K562 (cell line): Measurements from ENCODE around the gene SIRT2. TPM values are rescaled to one million over a fixed set of nuclear protein-coding genes. Genes with fewer than 3 reads are reported as not detected.

Experiments
- BCOR ChIP-seq: fragments of 450-650 bp; IDR thresholded peaks from 2 replicates; pipeline ENCODE4 v1.6.1; 2016
- ELF1 ChIP-seq: fragments of 200-800 bp; sonication (Bioruptor generic); IDR thresholded peaks from 2 replicates; pipeline ENCODE4 v1.6.1; 2016; ENCODE audit warnings: missing genetic modification characterization, missing compliant biosample characterization
- HMGN3 ChIP-seq: IDR thresholded peaks from 2 replicates; pipeline ENCODE4 v1.6.1; 2011; ENCODE audit warnings: borderline replicate concordance, low read depth, mild to moderate bottlenecking, mixed read lengths, low read length; ENCODE audit not compliant: insufficient read length; ENCODE audit errors: extremely low read depth
- MEF2A ChIP-seq: IDR thresholded peaks from 2 replicates; pipeline ENCODE4 v1.6.1; 2011; ENCODE audit warnings: low read depth, mild to moderate bottlenecking, low read length, moderate library complexity; ENCODE audit not compliant: control insufficient read depth
- MEIS2 ChIP-seq: fragments of 450-650 bp; IDR thresholded peaks from 2 replicates; pipeline ENCODE4 v1.6.1; 2014; ENCODE audit warnings: mild to moderate bottlenecking; ENCODE audit not compliant: partially characterized antibody
- POLR2B ChIP-seq: fragments of 450-650 bp; IDR thresholded peaks from 2 replicates; pipeline ENCODE4 v1.6.1; 2018; ENCODE audit warnings: low read depth; ENCODE audit not compliant: partially characterized antibody
- SIN3A ChIP-seq, 2 experiments: fragments of 150-350 bp in 1 of 2; IDR thresholded peaks; 2 replicates each; pipeline ENCODE4 v1.6.1; 2011 to 2016; ENCODE audit warnings: borderline replicate concordance in 2 of 2, low read depth in 2 of 2, low read length in 2 of 2, mild to moderate bottlenecking in 2 of 2, moderate library complexity in 2 of 2; ENCODE audit not compliant: control insufficient read depth in 1 of 2
- SMARCE1 ChIP-seq: fragments of 450-650 bp; IDR thresholded peaks from 2 replicates; pipeline ENCODE4 v1.7.1; 2016; ENCODE audit warnings: mild to moderate bottlenecking
- TAF1 ChIP-seq: IDR thresholded peaks from 2 replicates; pipeline ENCODE4 v1.6.1; 2011; ENCODE audit warnings: mild to moderate bottlenecking, low read length, moderate library complexity; ENCODE audit not compliant: insufficient read depth, control insufficient read depth, severe bottlenecking; ENCODE audit errors: extremely low read depth
- TAF7 ChIP-seq: fragments of 450-650 bp; IDR thresholded peaks from 2 replicates; pipeline ENCODE4 v1.6.1; 2016; ENCODE audit warnings: missing genetic modification characterization, missing compliant biosample characterization
- TAF9B ChIP-seq: fragments of 450-650 bp; IDR thresholded peaks from 2 replicates; pipeline ENCODE4 v1.6.1; 2018; ENCODE audit warnings: mild to moderate bottlenecking; ENCODE audit not compliant: partially characterized antibody
- ZFPM2 ChIP-seq: fragments of 250-450 bp; sonication (Bioruptor Pico); IDR thresholded peaks from 2 replicates; pipeline ENCODE4 v1.5.1; 2022; ENCODE audit warnings: mild to moderate bottlenecking
- ZNF212 ChIP-seq: fragments of 450-650 bp; formaldehyde crosslinking; IDR thresholded peaks from 2 replicates; pipeline ENCODE4 v1.4.0; 2020; ENCODE audit warnings: mild to moderate bottlenecking
- ZNF232 ChIP-seq: sonication (generic); formaldehyde crosslinking; IDR thresholded peaks from 2 replicates; pipeline ENCODE4 v1.8.0; 2022; ENCODE audit warnings: mild to moderate bottlenecking, missing genetic modification reagents
- ZNF583 ChIP-seq: fragments of 250-450 bp; sonication (Bioruptor Pico); IDR thresholded peaks from 2 replicates; pipeline ENCODE4 v1.4.0; 2020
- polyA plus RNA-seq, 8 experiments: library from polyadenylated mRNA; depleted of rRNA in 4 of 8; stranded (reverse) in 5 of 8; unstranded in 3 of 8; fragments of >200 nt; fragmentation: Nextera tagmentation in 2 of 8; fragmentation: Illumina TruSeq in 1 of 8; extraction: Ambion mirVana in 2 of 8; extraction: Trizol in 1 of 8; gene quantifications; 2 replicates each; pipeline versions ENCODE4 v1.2.1 to v1.2.3, GENCODE V29; 2011 to 2014; ENCODE audit warnings: inconsistent platforms in 1 of 8, missing spikeins in 1 of 8
- total RNA-seq, 7 experiments: library from RNA; depleted of rRNA in 6 of 7; stranded (reverse); fragments of >200 nt in 6 of 7; fragmentation: Illumina TruSeq in 2 of 7; extraction: Trizol in 2 of 7; gene quantifications; 2 replicates each; pipeline versions ENCODE4 v1.2.1 to v1.2.3, GENCODE V29; 2011 to 2021; ENCODE audit warnings: low replicate concordance in 1 of 7
- TF ChIP-seq, protein P1 (sequence below): fragments of 450-650 bp; IDR thresholded peaks from 2 replicates; pipeline ENCODE4 v1.6.1; 2017; ENCODE audit warnings: antibody characterized with exemption, mild to moderate bottlenecking
- TF ChIP-seq, protein P2 (sequence below): fragments of 150-350 bp; conservative IDR thresholded peaks from 2 replicates; pipeline ENCODE4 v1.6.1; 2014; ENCODE audit warnings: low read length
- TF ChIP-seq, protein P3 (sequence below): IDR thresholded peaks from 2 replicates; pipeline ENCODE4 v1.6.1; 2014; ENCODE audit warnings: antibody characterized with exemption
- TF ChIP-seq, protein P4 (sequence below): fragments of 450-650 bp; IDR thresholded peaks from 2 replicates; pipeline ENCODE4 v1.6.1; 2016; ENCODE audit warnings: low read depth, mild to moderate bottlenecking, moderate library complexity

Gene SIRT2
- total and polyA plus RNA-seq, 9 of the 15 experiments (the other 6 are each of a cell fraction or from before 2014, with no cell fraction given) = 2.3 to 35.2 (median 22.9) TPM

DNA sequence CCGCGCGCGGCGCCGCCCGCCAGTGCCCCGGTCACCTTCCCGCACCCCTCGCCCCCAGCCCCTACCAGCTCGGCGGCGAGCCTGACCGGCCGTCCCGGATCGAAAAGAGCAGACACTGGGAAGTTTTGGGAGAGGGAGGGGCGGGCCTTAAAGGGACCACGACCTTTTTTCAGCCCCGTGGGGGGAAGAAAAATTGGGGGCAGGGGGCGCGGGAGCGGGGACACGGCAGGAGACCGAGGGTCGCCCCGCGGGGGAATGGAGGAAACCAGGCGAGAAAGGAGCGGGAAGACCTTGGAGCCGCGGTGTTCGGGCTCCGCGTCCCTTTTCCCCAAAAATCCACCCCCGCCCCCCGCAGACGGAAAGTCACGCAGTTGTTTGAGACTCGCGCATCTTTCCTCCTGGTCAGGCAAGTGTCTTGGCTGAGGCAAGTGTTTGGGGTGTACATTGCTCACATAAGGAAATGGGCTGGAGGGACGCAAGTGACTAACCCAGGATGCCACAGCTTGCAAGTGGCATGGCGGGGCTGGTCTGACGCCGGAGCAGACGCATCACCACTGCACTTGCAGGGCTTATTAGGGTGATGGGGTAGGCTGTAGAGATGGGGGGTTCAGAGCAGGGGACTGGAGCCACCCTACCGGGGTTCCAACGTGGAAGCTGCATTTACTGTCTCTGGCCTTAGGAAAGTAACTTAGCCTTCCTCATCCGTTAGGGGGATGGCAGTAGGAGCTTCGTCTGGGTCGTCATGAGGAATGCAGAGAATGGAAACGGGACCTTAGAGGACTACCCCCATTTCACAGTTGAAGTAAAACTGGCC, 47.0 kb downstream of the SIRT2 start (continued):
- TF ChIP-seq, protein P1, sequence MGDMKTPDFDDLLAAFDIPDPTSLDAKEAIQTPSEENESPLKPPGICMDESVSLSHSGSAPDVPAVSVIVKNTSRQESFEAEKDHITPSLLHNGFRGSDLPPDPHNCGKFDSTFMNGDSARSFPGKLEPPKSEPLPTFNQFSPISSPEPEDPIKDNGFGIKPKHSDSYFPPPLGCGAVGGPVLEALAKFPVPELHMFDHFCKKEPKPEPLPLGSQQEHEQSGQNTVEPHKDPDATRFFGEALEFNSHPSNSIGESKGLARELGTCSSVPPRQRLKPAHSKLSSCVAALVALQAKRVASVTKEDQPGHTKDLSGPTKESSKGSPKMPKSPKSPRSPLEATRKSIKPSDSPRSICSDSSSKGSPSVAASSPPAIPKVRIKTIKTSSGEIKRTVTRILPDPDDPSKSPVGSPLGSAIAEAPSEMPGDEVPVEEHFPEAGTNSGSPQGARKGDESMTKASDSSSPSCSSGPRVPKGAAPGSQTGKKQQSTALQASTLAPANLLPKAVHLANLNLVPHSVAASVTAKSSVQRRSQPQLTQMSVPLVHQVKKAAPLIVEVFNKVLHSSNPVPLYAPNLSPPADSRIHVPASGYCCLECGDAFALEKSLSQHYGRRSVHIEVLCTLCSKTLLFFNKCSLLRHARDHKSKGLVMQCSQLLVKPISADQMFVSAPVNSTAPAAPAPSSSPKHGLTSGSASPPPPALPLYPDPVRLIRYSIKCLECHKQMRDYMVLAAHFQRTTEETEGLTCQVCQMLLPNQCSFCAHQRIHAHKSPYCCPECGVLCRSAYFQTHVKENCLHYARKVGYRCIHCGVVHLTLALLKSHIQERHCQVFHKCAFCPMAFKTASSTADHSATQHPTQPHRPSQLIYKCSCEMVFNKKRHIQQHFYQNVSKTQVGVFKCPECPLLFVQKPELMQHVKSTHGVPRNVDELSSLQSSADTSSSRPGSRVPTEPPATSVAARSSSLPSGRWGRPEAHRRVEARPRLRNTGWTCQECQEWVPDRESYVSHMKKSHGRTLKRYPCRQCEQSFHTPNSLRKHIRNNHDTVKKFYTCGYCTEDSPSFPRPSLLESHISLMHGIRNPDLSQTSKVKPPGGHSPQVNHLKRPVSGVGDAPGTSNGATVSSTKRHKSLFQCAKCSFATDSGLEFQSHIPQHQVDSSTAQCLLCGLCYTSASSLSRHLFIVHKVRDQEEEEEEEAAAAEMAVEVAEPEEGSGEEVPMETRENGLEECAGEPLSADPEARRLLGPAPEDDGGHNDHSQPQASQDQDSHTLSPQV = peak; percentile 25; the same call in 1 of the 2 replicates
- no peak for TF ChIP-seq MEF2A
- no peak for TF ChIP-seq ZNF212 (CRISPR knock-in tag)
- no peak for TF ChIP-seq ZNF583 (CRISPR knock-in tag)
- TF ChIP-seq TAF7 (tag) = no peak
- TF ChIP-seq SMARCE1 = 0 out of 2 replicates have a peak, but pooled peaks have one; percentile 18
- TF ChIP-seq, protein P2, sequence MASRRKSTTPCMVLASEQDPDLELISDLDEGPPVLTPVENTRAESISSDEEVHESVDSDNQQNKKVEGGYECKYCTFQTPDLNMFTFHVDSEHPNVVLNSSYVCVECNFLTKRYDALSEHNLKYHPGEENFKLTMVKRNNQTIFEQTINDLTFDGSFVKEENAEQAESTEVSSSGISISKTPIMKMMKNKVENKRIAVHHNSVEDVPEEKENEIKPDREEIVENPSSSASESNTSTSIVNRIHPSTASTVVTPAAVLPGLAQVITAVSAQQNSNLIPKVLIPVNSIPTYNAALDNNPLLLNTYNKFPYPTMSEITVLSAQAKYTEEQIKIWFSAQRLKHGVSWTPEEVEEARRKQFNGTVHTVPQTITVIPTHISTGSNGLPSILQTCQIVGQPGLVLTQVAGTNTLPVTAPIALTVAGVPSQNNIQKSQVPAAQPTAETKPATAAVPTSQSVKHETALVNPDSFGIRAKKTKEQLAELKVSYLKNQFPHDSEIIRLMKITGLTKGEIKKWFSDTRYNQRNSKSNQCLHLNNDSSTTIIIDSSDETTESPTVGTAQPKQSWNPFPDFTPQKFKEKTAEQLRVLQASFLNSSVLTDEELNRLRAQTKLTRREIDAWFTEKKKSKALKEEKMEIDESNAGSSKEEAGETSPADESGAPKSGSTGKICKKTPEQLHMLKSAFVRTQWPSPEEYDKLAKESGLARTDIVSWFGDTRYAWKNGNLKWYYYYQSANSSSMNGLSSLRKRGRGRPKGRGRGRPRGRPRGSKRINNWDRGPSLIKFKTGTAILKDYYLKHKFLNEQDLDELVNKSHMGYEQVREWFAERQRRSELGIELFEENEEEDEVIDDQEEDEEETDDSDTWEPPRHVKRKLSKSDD = no peak
- no peak for TF ChIP-seq ELF1 (tag)
- TF ChIP-seq ZNF232 = no peak
- TF ChIP-seq, protein P3, sequence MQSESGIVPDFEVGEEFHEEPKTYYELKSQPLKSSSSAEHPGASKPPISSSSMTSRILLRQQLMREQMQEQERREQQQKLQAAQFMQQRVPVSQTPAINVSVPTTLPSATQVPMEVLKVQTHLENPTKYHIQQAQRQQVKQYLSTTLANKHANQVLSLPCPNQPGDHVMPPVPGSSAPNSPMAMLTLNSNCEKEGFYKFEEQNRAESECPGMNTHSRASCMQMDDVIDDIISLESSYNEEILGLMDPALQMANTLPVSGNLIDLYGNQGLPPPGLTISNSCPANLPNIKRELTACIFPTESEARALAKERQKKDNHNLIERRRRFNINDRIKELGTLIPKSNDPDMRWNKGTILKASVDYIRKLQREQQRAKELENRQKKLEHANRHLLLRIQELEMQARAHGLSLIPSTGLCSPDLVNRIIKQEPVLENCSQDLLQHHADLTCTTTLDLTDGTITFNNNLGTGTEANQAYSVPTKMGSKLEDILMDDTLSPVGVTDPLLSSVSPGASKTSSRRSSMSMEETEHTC = no peak
- TF ChIP-seq MEIS2 = no peak
- no peak for TF ChIP-seq TAF1
- TF ChIP-seq TAF9B = no peak
- TF ChIP-seq, protein P4, sequence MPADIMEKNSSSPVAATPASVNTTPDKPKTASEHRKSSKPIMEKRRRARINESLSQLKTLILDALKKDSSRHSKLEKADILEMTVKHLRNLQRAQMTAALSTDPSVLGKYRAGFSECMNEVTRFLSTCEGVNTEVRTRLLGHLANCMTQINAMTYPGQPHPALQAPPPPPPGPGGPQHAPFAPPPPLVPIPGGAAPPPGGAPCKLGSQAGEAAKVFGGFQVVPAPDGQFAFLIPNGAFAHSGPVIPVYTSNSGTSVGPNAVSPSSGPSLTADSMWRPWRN = no peak
- TF ChIP-seq HMGN3 = no peak
- TF ChIP-seq BCOR = 0 out of 2 replicates have a peak, but pooled peaks have one; percentile 25
- TF ChIP-seq SIN3A (IDR thresholded peaks at IDR 0.05; ENCODE audit: borderline replicate concordance in 2 of 2, control insufficient read depth in 1 of 2, low read depth in 2 of 2, low read length in 2 of 2) = no peak
- TF ChIP-seq POLR2B = no peak
- TF ChIP-seq ZFPM2 (CRISPR knock-in tag) = no peak
